WI38 (cell line): ENCODE results near the gene MVB12B.
"Not testable (repeated sequence)": the region's sequence is repeated elsewhere in the genome, so short reads cannot be mapped to it uniquely, and the experiment has no call there.

ENCODE experiments used
- H3K4me3 ChIP-seq: 2 replicates; pipeline ENCODE4 v1.5.1; 2011; ENCODE audit warnings: low read depth, mild to moderate bottlenecking, control low read depth, low read length
- TF ChIP-seq, protein P1 (sequence below): IDR thresholded peaks from 2 replicates; pipeline ENCODE4 v1.5.1; 2012; ENCODE audit warnings: low read depth, mild to moderate bottlenecking, control low read depth, low read length

The MVB12B gene

DNA sequence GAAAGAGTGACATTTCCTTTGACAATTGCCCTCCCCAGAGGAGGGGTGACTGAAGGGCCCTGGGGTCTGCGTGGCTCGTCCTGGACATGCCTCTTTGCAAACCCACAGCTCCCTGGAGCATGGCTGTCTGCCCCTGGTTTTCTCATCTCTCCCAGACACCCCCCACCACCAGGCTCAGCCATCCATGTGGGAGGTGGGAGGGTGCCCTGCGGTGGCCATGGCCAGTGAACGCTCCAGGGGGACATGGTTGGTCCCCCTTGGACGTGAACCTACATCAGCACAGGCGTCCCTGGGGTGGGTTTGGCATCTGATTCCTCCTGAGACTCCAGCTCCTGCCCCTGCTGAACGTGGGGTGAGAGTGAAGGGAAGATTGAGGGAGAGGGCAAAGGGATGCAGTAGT lies 219.4 kb downstream of the MVB12B start:
- TF ChIP-seq, protein P1, sequence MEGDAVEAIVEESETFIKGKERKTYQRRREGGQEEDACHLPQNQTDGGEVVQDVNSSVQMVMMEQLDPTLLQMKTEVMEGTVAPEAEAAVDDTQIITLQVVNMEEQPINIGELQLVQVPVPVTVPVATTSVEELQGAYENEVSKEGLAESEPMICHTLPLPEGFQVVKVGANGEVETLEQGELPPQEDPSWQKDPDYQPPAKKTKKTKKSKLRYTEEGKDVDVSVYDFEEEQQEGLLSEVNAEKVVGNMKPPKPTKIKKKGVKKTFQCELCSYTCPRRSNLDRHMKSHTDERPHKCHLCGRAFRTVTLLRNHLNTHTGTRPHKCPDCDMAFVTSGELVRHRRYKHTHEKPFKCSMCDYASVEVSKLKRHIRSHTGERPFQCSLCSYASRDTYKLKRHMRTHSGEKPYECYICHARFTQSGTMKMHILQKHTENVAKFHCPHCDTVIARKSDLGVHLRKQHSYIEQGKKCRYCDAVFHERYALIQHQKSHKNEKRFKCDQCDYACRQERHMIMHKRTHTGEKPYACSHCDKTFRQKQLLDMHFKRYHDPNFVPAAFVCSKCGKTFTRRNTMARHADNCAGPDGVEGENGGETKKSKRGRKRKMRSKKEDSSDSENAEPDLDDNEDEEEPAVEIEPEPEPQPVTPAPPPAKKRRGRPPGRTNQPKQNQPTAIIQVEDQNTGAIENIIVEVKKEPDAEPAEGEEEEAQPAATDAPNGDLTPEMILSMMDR, result no peak
- H3K4me3 ChIP-seq, result no peak overlapping the region

DNA sequence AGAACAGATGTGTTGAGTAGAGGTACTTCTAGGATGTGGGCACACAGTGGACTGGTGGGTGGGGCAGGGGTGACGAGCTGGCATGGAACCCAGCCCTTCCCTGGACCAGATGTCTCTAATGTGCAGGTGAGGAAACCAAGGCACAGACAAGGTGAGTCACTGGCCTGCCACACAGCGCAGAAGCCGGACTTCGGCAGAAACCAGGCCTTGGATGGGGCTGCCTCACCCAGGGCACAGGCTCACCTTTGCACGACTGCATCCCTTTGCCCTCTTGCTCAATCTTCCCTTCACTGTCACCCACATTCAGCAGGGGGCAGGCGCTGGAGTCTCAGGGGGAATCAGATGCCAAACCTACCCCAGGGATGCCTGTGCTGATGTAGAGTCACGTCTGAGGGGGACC lies 221.7 kb downstream of the MVB12B start:
- H3K4me3 ChIP-seq, result no peak overlapping the region
- TF ChIP-seq, protein P1, result no peak

DNA sequence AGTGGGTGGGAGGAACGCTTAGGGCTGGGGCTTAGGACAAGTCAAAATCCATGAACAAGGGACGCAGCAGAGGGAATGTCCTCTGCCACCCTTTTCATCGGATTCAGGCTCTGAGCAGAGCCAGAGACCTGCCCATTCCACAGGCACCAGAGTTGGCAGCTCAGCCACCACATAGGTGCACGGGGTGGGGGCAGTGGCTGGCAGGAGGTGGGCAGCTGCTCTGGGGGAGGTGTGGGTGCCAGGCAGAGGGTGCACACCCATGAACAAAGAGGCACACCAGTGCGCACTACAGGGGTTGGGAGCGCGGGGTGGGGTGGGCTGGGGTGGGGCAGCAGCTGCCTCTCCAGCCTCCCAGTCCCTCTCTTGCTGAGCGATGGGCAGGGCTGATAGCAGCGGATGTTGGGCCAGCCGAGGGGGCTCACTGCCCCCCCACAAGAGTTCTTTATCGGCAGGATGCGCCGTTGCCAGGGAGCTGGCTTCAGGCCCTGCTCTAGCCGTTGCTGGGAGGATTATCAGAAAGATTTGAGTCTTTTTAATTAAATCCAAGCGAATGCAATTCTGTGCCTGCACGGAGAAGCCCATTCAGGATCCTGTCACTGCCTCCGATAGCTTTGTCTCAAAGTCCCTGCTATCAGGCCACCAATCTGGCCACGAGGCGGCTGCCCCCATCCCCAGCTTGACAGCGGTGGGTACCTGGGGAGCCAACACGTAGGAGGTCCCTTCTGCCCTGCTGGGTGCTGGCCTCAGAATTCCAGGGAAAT lies 222.8 kb downstream of the MVB12B start:
- H3K4me3 ChIP-seq, result no peak overlapping the region
- TF ChIP-seq, protein P1, result no peak

DNA sequence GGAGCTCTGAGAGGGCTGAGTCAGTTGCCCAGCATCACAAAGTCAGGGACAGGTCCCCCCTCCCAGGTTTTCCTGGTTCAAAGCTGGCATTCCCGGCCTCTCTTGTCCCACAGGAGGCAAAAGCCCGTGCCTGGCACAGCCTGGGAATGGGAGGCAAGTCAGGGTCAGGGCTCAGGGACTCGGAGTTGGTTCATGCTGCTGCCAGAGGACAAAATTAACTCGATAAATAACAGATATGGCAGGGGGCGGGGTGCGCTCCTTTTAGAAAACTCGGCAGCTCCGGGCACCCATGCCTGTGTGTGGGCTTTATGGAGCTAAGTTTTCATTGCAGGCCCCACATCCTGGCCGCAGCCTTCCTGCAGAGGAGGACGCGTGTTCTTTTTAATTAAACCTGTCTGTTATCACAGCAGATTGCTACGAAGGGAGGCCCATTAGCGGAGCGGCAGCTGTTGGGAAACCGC lies 224.3 kb downstream of the MVB12B start:
- TF ChIP-seq, protein P1, result no peak
- no peak overlapping the region for H3K4me3 ChIP-seq

DNA sequence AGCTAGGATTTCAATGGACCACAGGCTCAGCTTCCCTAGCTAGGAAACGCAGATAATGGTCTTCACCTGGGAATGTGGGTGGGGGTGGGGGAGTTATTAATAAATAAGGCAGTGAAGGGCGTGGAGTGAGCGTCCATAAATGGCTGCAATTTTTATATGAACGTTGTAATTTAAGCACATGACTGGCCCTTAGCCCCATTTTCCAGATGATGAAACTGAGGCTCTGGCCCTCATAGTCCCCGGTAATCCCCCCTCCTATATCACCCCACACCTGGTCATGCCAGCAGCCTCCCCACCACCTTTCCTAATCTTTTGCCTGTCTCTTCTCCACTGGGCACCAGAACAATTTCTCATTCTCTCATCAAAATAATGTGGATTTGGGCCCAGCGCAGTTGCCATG lies 225.2 kb downstream of the MVB12B start:
- TF ChIP-seq, protein P1, result no peak
- H3K4me3 ChIP-seq, result no peak overlapping the region

DNA sequence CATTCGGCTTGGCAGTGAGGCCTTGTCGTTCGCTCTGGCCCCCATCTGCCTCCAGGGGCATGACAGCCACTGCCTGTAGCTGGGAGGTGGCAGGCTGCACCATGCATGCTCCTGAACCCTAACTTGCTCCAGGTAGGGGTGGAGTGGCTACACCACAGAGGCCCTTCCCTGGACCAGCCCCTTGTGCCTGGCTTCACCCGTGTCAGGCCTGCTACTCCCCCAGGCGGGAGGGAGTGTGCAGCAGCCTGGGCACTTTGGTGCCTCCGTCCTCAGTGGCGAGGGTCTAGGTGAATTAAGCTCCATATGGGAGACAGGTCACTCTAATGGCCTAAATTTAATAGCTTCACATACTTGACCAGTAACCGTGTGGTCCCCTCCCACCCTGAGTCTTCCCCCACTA lies 227.7 kb downstream of the MVB12B start:
- no peak overlapping the region for H3K4me3 ChIP-seq
- TF ChIP-seq, protein P1, result no peak

DNA sequence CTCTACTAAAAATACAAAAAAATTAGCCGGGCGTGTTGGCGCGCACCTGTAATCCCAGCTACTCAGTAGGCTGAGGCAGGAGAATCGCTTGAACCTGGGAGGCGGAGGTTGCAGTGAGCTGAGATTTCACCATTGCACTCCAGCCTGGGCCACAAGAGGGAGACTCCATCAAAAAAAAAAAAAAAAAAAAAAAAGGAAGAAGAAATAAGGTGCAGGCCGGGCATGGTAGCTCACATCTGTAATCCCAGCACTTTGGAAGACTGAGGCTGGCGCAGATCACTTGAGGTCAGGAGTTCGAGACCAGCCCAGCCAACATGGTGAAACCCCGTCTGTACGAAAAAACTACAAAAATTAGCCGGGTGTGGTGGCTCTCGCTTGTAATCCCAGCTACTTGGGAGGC lies 228.8 kb downstream of the MVB12B start:
- not testable (repeated sequence) for H3K4me3 ChIP-seq
